Stimulated activated CD4-positive, alpha-beta T cell treated with anti-CD3 and anti-CD28 coated beads, Interleukin-12 subunit alpha, Interleukin-12 subunit beta, amount 100 ng/mL, for 4 hours (primary cell): ENCODE measurements around the gene ANKDD1A.
A peak's percentile ranks its signal among the peaks of the same experiment; 100 is the strongest.

Experiments
- DNase-seq: peaks from one replicate; pipeline ENCODE4 v3.0.0-alpha.2; 2020

Gene ANKDD1A

GRCh38 chr15:64911311-64912186, at the start of gene ANKDD1A:
ANKDD1A (plus strand) TSS chr15:64911902; CDS start chr15:64911931, 29 bp downstream.
- peak; percentile 42 for DNase-seq

DNA sequence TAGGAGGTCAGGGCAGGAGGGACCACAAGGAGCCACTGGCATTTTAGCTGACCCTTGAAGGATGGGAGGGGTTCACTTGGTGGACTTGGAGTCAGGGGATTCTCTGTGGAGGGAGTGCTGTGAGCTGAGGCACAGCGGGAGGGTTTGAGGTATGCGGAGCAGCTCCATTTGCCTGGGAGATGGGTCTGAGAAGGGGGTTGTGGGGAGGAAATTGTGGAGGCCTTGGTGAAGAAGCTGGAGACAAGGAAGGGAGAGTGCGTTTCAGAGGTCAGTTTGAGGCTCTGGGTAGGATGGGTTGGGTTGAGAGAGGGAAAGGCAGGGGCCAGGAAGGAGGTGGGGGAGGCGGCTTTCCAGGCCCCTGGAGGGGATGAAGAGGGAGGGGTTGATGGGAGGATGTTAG, 49.7 kb upstream of the ANKDD1A start:
- no peak for DNase-seq

DNA sequence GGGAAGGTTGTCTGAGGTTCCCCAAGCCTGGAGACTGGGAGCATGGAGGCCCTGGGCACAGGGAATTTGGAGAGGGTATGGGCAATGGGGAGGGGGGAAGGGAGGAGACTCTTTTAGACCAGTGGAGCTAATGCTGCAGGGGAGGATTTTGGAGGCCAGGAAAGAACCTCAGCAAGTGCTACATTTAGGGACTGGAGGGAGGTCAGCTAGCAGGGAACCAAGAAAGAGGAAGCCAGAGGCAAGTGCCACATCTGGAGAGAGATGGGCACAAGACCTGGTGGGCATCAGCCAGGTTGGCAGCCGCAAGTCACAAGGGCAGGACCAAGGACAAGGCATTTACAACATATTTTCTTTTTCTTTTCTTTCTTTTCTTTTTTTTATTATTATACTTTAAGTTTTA, 49.3 kb upstream of the ANKDD1A start:
- DNase-seq, result no peak

DNA sequence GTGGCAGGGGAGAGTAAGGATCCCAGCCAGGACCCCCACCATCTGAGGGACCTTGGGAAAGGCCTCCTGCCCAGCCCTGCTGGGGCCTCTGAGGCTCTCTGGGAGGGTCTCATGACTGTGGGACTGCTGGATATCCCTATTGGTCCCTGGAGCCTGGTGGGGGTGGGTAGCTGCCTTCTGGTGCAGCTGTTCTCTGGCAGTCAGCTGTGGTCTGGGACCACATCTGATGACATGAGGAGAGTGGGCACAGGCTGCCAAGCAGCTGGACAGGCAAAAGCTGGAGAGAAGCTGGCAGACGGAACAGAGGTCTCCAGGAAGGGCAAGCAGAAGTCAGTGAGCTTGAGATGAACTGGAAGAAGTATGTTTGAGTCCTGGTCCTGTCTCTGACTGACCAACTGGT, 47.6 kb upstream of the ANKDD1A start:
- no peak for DNase-seq

GRCh38 chr15:64865126-64865997, 46.3 kb upstream of the ANKDD1A start:
- DNase-seq, result no peak

DNA sequence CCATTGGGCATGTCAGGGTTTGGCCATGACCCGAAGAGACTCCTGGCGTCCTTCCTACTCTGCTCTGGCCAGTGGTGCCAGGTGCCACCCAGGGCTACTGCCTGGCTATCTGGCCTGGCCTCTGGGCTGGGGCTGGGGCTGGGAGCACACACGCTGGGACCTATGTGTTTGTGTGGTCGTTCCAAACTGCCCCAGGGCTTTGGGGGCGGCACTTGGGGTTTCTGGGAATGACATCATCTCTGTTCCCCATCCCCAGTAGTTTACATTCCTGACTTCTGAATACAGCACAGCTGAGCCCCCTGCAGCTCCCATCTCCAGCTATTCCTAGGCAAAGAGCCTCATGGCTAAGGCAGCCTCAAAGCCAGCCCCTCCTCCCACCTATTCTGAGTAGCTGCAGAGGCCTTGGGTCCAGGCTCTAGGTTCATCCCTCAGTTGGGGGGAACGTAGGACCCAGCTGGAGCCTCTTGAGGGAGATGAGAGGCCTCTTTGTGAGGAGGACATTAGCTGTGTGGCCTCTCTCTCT, 45.6 kb upstream of the ANKDD1A start:
- DNase-seq, result no peak

- no peak for DNase-seq
Observed at GRCh38 chr15:64869501-64869900, 42.2 kb upstream of the ANKDD1A start.

DNA sequence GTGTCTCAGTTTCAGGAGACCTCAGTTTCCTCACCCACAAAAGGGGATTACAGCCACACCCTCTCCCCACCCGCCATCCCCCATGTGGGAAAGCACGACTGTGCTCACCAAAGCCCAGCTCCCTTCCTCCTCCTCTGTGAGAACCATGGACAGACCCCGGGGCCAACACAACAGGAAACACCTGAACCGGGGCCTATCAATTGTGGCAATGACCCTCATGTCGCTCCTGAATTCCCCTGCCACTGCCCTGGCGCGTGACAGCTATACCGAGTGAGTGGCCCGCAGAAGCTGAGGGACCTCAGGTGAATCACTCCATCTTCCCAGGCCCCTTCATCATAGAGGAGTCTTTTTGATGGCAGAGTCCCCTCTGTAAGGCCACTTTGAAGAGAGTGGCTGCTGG, 41.3 kb upstream of the ANKDD1A start:
- DNase-seq, result no peak

- no peak for DNase-seq
Observed at GRCh38 chr15:64875641-64876223, 36.0 kb upstream of the ANKDD1A start.

- DNase-seq, result no peak
Observed at GRCh38 chr15:64877435-64877834, 34.3 kb upstream of the ANKDD1A start.

GRCh38 chr15:64878705-64879104, 33.0 kb upstream of the ANKDD1A start:
- DNase-seq, result no peak

DNA sequence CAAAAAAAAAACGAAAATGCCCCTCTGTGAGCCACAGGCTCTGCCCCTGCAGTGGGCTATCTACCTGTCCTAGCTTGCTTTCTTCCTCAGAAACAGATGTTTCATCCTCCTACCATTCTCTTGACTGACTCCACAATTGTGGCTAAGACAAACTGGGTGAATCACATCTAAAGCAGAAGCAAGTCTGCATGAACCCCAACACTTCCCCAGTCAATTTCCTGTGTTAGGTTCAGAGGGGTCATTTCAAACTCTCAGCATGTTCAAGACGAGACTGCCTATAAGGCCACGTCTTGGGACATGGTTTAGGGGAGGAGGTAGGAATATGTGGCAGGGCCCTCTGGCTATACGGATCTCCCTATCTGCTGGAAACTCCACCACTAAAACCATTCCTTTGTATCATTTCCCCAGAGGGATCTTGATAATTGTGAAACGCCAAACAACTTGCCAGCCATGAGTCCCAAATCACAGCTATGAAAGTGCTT, 28.6 kb upstream of the ANKDD1A start:
- no peak for DNase-seq

- DNase-seq, result peak; percentile 79
Observed at GRCh38 chr15:64883997-64884511, 27.6 kb upstream of the ANKDD1A start.

DNA sequence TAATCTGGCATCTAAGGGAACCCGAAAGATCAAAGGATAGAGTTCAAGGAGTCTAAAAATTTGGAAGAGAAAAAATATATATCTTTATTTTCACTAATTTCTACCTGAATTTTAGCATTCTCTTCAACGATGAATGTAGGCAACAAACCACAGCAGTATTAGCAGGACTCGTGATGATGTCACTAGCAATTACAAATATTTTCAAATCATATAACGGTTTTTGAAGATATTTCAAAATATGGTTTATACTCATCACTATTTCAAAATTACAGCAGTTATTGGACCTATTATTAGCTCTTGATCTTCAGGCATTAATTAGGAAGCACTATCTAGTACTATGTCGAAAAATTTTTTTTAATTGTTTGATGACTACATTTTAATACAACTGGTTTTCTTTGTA, 27.0 kb upstream of the ANKDD1A start:
- no peak for DNase-seq

DNA sequence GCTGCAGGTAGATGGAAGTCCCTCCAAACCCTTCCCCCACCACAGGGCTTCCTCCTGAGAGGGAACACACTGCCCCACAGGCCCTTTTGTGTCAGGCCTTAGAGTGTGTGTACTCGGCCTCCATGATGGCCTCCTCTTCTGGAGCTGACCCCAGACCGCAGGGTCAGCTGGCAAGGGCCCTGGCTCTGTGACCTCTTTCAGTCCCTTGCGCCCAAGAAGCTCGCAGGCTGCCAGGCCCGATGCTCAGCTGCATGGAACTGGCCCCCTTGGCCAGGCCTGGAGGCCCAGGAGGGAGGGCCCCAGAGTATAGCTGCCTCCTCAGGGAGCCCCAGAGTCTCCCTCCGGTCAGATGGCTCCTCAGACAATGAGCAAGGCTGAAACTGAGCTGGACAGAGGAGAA, 23.4 kb upstream of the ANKDD1A start:
- no peak for DNase-seq

DNA sequence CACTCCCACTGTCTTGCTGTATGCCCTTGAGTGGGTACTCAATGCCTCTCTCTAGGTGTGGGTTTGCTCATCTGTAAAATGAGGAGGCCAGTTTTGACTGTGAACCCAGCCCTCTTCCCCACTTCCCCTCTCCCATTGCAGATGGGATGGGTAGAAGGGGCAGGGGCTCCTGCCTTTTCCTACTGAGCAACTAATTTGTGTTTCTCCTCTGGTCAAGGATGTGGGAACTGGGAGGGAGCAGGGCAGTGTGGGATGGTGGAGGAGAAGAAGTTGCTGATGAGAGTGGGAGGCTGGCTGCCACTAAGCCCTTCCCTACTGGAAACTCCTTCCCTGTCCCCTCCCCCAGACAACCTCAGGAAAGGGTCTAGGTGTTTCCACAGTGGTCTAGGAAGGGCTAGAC, 20.1 kb upstream of the ANKDD1A start:
- no peak for DNase-seq

- peak; percentile 28 for DNase-seq
Observed at GRCh38 chr15:64892847-64893403, 18.8 kb upstream of the ANKDD1A start.

DNA sequence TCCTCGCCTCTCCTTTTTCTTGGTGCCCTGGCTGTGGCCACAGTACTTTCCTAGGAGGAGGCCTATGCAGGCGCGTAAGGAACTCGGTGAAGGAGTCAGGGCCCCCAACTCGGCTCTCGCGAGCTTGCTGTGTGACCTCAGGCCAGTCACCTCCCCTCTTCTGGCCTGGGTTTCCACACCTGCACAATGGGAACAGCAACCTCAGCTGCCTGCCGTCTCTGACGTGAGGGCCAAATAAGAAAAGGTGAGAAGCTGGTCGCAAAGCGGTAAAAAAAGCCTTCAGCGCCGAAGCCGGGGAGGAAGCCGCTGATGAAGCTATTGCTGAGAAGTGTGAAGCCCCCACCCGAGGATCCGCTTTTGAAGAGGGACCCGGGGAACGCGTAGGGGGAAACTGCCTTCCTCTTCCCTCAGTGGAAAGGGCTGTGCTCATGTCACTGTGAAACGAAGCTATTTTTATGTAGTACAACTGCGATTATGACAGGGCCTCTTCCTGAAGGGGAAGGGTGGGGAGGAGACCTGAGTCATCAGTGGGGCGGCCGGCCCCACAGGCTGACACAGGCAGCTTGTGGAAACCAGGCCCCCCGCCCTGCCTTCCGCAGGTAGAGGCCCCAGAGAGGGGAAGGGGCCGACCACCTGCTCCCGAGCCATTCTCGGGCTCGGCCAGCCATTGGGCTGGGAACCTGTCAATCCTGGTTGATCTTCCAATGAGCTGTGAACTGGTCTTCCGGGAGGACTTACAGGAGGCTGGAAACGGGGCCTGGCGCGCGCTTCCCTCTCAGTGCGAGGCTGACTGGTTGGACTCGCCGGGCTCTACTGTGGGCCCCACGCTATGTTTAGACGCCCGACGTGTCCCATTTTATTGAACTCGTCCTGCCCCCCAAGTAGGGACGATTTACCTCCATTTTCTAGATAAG, 18.0 kb upstream of the ANKDD1A start:
- DNase-seq, result peak; percentile 97

GRCh38 chr15:64894395-64895056, 17.2 kb upstream of the ANKDD1A start:
- peak; percentile 56 for DNase-seq

DNA sequence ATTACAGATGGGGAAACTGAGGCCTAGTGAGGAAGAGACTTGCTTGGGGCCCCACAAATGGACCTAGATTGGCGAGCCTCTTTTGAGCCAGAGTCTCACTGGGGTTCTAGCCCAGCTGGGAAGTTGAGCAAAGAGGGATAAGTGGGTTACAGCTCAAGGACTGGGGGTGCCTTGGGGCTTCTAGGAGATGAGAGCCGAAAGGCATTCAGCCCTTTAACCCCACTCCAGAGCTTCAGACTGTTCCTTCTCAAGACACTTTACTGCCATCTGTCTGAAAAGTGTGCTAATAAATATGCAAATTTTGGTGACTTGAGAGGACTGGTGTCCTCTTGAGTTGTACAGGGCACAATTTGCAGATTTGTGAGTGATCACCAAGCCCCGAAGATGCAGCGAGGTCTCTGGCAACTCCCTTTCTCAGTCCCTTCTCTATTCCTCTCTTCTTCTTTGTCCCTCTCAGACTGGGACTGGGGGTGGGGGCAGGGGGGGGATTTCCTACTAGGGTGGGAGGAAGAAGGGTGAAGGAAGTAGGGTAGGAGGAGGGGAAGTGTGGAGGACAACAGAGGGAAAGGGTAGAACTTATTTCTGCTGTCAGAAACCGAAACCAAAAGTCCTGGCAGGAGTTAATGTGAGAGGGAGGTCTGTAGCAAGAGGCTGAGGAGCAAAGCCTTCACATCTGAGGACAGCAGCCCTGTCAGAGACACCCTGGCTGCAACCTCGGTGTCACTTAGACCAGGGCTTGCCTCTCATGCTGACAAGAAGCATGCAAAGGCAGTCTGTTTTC, 16.2 kb upstream of the ANKDD1A start:
- peak; percentile 38 for DNase-seq
